ENCODE measurements around the gene SH3RF3. TPM values are rescaled to one million over a fixed set of nuclear protein-coding genes. Genes with fewer than 3 reads are reported as not detected.

Gene SH3RF3
- total and polyA plus RNA-seq, 10 of the 15 experiments (the other 5 are each of a cell fraction or from before 2014, with no cell fraction given): 0.08 to 8.8 (median 2.3) TPM

- TF ChIP-seq RAD21 (IDR thresholded peaks at IDR 0.05; ENCODE audit: insufficient read depth, low read depth, low read length) (no peak), BMI1 (IDR thresholded peaks at IDR 0.05; ENCODE audit: borderline replicate concordance) (no peak), NR2C1 (IDR thresholded peaks at IDR 0.05) (no peak), ZNF24 (IDR thresholded peaks at IDR 0.05) (no peak), POLR2AphosphoS2 (IDR thresholded peaks at IDR 0.05; ENCODE audit: low read depth, low read length) (no peak), E2F8 (IDR thresholded peaks at IDR 0.05; ENCODE audit: low read depth, partially characterized antibody) (no peak)
- Histone ChIP-seq H3K9me3 (replicated peaks; ENCODE audit: control insufficient read depth, insufficient read depth, low read length) (no peaks in the 10 kb centered on the region), H3K4me2 (ENCODE audit: control insufficient read depth, insufficient read depth) (no peak overlapping the region), H3K27ac (ENCODE audit: control insufficient read depth, insufficient read depth) (no peak overlapping the region), H4K20me1 (ENCODE audit: control insufficient read depth, insufficient read depth) (no peaks in the 10 kb centered on the region), H2AFZ (ENCODE audit: control insufficient read depth, low read depth, low read length) (no peak overlapping the region), H3K79me2 (ENCODE audit: control insufficient read depth, insufficient read depth, low read length) (no peaks in the 10 kb centered on the region), H3K27me3 (replicated peaks in 1 of 2; ENCODE audit: control insufficient read depth in 2 of 2, insufficient read depth in 2 of 2, low read length in 1 of 2) (no peaks in the 10 kb centered on the region), H3K4me1 (ENCODE audit: control insufficient read depth, insufficient read depth, low read length) (no peaks in the 10 kb centered on the region; the same call in 1 of the 2 replicates), H3K36me3 (ENCODE audit: control insufficient read depth in 2 of 2, insufficient read depth in 2 of 2, low read length in 1 of 2) (no peaks in the 10 kb centered on the region), H3K9ac (ENCODE audit: control insufficient read depth, insufficient read depth, low read length) (no peak overlapping the region), H3K4me3 (no peak overlapping the region)
- BruUV-seq (replicated peaks): no TSS peak
- intact Hi-C loops (cut with micrococcal nuclease; ENCODE audit: unreplicated experiment): no loop called here
- FAIRE-seq (no peak), DNase-seq (ENCODE audit: low read depth, low spot score) (no peak), ATAC-seq (no peak)
- CTCF ChIA-PET: no interaction called here
- RAD21 ChIA-PET (ENCODE audit: unreplicated experiment): no interaction called here
- 64% methylated on average over 6 of the region's 7 CpGs for WGBS (ENCODE audit: insufficient coverage, insufficient replicate concordance, low lambda C conversion rate, missing lambda C conversion rate)
- POLR2A ChIA-PET: no interaction called here
- SMC1A ChIA-PET (ENCODE audit: uncharacterized antibody, unreplicated experiment): interaction anchor here (0.5 kb wide), 1 partner anchor 14 kb away, joined by 3 read pairs; no protein-coding TSS in a partner anchor
- in situ Hi-C loops (cut with MboI): no loop called here
Observed at GRCh38 chr2:109393662-109393972, 264.6 kb downstream of the SH3RF3 start.

Measured in GM12878 (cell line).